GM19193 (cell line): ENCODE results near the gene RIMBP2.

ENCODE experiments used
- POLR2A ChIP-seq: IDR thresholded peaks from 4 replicates; pipeline ENCODE4 v1.6.1; 2011; ENCODE audit not compliant: insufficient read depth, insufficient read length; ENCODE audit errors: extremely low read depth

Gene RIMBP2

GRCh38 chr12:130675791-130676190 is 40.3 kb downstream of the RIMBP2 start:
- TF ChIP-seq POLR2A: no peak

- no peak for TF ChIP-seq POLR2A
Observed at GRCh38 chr12:130675121-130675520, 41.0 kb downstream of the RIMBP2 start.

DNA sequence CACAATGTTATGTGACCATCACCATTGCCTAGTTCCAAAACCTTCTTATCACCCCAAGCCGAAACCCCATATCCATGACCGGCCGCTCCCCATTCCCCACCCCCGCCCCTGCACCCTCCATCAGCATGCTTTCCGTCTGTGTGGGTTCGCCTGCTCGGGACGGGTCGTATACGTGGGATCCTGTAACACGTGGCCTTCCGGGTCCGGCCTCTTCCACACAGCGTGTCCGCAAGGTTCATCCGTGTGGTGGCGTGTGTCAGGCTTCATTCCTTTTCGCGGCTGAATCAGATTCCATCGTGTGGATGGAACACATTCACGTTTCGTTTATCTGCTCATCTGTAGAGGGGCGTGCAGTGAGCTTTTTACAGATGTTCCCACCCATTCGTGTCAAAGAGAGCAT is 41.4 kb downstream of the RIMBP2 start:
- TF ChIP-seq POLR2A: no peak

DNA sequence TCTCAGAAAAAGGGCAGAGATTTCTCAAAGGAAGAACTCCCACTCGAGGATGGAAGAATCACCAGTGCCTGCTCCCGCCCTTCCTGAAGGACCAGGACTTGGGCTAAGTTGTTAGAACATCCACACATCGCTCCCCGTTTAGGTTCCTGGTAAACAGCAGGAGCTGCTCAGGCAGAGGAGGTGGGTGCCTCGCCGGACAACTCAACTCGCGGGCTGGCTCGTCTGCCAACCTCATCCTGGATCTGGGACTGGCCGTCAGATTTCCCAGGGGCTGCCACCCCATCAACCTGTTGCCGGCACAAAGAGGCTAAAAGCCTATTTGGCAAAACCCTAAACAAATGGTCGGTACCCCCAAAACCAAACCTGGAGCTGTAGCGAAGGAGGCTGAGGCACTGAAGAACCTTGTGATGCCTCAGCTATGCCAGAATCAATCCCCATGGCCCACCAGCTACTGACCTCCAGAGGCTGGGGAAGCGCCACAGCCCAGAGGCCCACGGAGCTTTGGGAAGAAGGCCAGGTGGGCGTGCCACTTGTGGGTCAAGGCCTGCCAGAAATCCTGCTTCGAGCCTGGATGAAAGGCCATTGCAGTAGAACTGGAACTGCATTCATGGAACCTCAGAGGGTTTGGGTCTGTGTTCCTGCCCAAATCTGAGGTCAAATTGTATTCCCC is 42.9 kb downstream of the RIMBP2 start:
- no peak for TF ChIP-seq POLR2A

DNA sequence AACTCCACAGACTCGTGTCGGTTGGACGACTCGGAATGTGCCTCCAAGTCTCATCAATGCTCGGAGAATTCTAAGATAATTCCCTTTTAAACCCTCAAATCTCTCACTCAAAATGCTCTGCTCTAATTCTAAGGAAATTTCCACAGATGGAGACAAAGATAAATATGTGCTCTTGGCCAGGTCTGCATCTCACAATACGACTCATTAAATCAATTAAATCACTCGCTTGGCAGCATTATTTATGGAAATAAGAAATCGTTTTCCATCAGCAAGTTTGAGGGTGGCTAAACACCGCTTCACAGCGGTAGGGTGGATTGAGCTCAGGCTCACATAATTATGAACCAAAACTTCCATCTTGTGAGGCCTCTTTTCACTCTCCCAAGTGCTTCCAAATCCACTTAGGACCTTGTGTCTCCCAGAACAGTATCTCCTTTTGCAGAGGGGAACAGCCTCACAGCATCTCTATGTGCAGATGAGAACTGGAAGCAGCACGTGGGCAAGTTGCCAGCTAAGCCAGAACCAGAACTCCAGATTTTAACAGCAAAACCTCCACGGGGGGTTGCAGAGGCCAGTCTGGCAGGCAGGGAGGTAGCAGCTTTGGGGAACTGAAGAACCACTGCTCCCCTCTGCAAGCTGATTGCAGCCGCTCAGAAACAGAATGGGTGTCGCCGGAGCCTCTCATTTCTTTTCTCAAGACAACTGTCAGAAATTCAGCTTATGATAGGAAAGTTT is 43.8 kb downstream of the RIMBP2 start:
- TF ChIP-seq POLR2A: no peak

GRCh38 chr12:130671556-130671955 is 44.5 kb downstream of the RIMBP2 start:
- no peak for TF ChIP-seq POLR2A

GRCh38 chr12:130669797-130670196 is 46.3 kb downstream of the RIMBP2 start:
- no peak for TF ChIP-seq POLR2A

- no peak for TF ChIP-seq POLR2A
Observed at GRCh38 chr12:130669205-130669557, 46.9 kb downstream of the RIMBP2 start.

DNA sequence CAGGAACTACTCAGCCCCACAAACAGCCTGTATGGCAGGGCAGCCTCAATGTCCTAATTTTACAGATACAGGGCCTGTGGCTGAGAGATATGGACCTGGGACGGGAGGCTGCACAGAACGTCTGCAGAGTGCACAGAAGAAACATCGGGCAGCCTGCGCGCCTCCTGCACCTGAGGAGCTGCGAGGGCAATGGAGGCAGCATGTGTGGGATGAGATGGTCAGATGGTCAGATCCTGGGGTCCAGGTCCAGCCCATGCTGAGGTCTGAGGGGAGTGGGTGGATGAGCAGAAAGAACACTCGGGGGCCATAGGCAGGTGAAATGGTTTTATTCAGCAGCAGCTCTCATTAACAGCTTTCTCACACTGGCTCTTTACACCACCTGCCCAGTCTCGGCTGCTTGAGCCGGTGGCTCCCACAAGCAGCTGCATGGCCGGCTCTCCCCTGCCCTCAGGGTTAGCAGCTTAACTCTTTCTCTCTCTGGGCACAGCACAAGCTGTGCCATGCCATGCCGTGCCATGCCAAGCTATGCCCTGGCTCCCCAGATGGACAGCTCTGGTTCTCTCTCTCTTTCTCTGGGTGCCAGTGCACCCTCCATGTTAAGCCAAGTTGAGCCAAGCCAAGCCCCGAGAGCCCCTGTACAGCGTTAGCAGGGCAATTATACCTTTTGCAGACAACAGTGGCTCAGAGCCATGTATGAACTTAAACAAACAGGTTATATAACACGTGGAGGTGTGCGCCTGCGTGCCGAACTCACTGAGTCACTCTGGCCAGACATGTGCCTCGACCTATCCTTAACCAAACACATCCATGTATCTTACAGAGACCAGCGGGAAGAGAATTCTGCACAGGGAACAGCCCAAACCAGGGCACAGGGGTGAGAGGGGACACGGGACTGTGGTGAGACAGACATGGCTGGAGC is 47.6 kb downstream of the RIMBP2 start:
- no peak for TF ChIP-seq POLR2A

- no peak for TF ChIP-seq POLR2A
Observed at GRCh38 chr12:130667421-130667960, 48.6 kb downstream of the RIMBP2 start.

DNA sequence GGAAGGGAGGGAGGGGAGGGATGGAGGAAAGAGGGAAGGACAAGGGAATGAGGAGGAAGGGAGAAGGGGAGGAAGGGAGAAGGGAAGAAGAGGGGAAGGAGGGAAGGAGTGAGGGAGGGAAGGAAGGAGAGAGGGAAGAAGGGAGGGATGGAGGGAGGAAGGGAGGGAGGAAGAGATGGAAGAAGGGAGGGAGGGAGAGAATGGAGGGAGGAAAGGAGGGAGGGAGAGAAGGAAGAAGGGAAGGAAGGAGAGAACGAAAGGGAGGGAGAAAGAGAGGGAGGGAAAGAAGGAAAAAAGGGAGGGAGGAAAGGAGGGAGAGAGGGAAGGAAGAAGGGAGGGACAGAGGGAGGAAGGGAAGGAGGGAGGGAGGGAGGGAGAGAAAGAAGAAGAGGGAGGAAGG is 49.5 kb downstream of the RIMBP2 start:
- no peak for TF ChIP-seq POLR2A

GRCh38 chr12:130665753-130666152 is 50.3 kb downstream of the RIMBP2 start:
- TF ChIP-seq POLR2A: no peak

DNA sequence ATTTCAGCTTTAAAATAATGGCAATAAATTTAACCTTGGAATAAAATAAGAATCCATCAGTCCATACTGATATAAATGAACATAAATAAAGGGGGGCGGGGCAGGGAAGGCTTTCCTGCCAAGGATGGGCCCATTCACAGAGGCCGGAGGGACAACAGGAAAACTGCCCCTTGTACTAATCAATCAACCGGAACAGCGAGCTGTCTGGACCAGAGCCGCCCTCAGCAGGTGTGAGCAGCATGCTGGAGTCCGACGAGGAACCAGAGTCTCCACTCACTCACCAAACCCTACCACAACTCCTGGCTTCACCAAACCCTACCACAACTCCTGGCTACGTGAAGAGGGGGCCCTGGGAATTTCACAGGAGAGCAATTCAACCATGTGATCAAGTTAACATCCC is 51.3 kb downstream of the RIMBP2 start:
- TF ChIP-seq POLR2A: no peak

- no peak for TF ChIP-seq POLR2A
Observed at GRCh38 chr12:130664252-130664651, 51.8 kb downstream of the RIMBP2 start.

DNA sequence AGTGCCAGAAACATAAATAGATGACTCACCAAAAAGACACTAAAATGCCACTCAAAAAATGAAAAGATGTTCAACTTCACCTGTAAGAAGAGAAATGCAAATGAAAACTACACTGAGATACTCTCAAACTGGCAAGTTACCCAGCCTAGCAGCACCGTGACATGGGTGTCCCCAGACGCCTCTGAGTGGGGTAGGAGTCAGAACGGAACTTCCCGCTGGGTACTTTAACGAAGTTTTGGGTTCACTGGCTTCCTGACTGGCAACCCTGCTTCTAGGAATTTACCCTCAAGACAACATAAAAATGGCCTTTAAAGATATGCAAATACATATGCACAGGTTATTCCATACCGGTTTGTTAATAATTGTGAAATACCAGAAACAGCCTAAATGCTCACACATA is 52.6 kb downstream of the RIMBP2 start:
- no peak for TF ChIP-seq POLR2A
